DOHH2 (cell line): ENCODE results near the gene CHMP6.

Experiments
- H3F3A ChIP-seq: fragments of 200-600 bp; sonication (generic), shearing (Covaris generic); 2 replicates; pipeline ENCODE4 v1.6.0; 2016; ENCODE audit warnings: antibody characterized with exemption, mild to moderate bottlenecking; ENCODE audit not compliant: control insufficient read depth, insufficient read depth
- H3K27ac ChIP-seq: fragments of 200-600 bp; sonication (generic); 2 replicates; pipeline ENCODE4 v1.5.1; 2014; ENCODE audit warnings: low read depth, mild to moderate bottlenecking, low read length, moderate library complexity
- H3K27me3 ChIP-seq: fragments of 200-600 bp; sonication (generic); 2 replicates; pipeline ENCODE4 v1.6.1; 2014; ENCODE audit warnings: mild to moderate bottlenecking, low read length, mixed read lengths; ENCODE audit not compliant: control insufficient read depth
- H3K36me3 ChIP-seq: fragments of 200-600 bp; sonication (generic); 2 replicates; pipeline ENCODE4 v1.6.1; 2014; ENCODE audit warnings: mild to moderate bottlenecking, low read length, moderate library complexity, mixed read lengths; ENCODE audit not compliant: control insufficient read depth
- H3K4me1 ChIP-seq: fragments of 200-600 bp; sonication (generic); 2 replicates; pipeline ENCODE4 v1.6.1; 2014; ENCODE audit warnings: mild to moderate bottlenecking, low read length, mixed read lengths; ENCODE audit not compliant: control insufficient read depth
- H3K4me2 ChIP-seq: fragments of 200-600 bp; sonication (generic); 2 replicates; pipeline ENCODE4 v1.6.0; 2014; ENCODE audit warnings: mild to moderate bottlenecking, low read length, moderate library complexity
- H3K4me3 ChIP-seq: fragments of 200-600 bp; sonication (generic); 2 replicates; pipeline ENCODE4 v1.5.1; 2014; ENCODE audit warnings: mild to moderate bottlenecking, low read length, mixed read lengths
- H3K79me2 ChIP-seq: fragments of 200-600 bp; sonication (generic); 2 replicates; pipeline ENCODE4 v1.6.1; 2014; ENCODE audit warnings: mild to moderate bottlenecking, low read length, mixed read lengths; ENCODE audit not compliant: control insufficient read depth
- H3K9me2 ChIP-seq: fragments of 200-600 bp; sonication (generic); replicated peaks from 2 replicates; pipeline ENCODE4 v1.6.1; 2014; ENCODE audit warnings: mild to moderate bottlenecking, low read length, mixed read lengths; ENCODE audit not compliant: control insufficient read depth
- H3K9me3 ChIP-seq: fragments of 200-600 bp; sonication (generic); 2 replicates; pipeline ENCODE4 v1.6.1; 2014; ENCODE audit warnings: antibody characterized with exemption, low read length, mixed read lengths; ENCODE audit not compliant: control insufficient read depth, insufficient read depth
- H4K20me1 ChIP-seq: fragments of 200-600 bp; sonication (generic); 2 replicates; pipeline ENCODE4 v1.6.0; 2014; ENCODE audit warnings: low read depth, mild to moderate bottlenecking, antibody characterized with exemption, low read length, moderate library complexity; ENCODE audit not compliant: control insufficient read depth, insufficient read depth
- CTCF ChIP-seq: fragments of 200-600 bp; sonication (generic); IDR thresholded peaks from one replicate; pipeline ENCODE4 v1.5.1; 2014; ENCODE audit warnings: antibody characterized with exemption, mild to moderate bottlenecking, low read depth, low read length; ENCODE audit not compliant: poor library complexity, severe bottlenecking
- EZH2phosphoT487 ChIP-seq: fragments of 200-600 bp; sonication (generic); IDR thresholded peaks from 2 replicates; pipeline ENCODE4 v1.6.1; 2017; ENCODE audit warnings: borderline replicate concordance, mild to moderate bottlenecking, antibody characterized with exemption, low read length, moderate library complexity, mixed read lengths

The CHMP6 gene

GRCh38 chr17:81049372-81049911 lies 57.8 kb downstream of the CHMP6 start:
- Histone ChIP-seq H3K36me3 (no peaks in the 10 kb centered on the region), H3K4me1 (no peaks in the 10 kb centered on the region), H3K27ac (no peak overlapping the region), H3K79me2 (no peaks in the 10 kb centered on the region), H3K9me3 (no peaks in the 10 kb centered on the region), H3F3A (no peaks in the 10 kb centered on the region), H3K9me2 (no peaks in the 10 kb centered on the region), H3K4me2 (no peak overlapping the region), H3K4me3 (no peak overlapping the region), H3K27me3 (no peaks in the 10 kb centered on the region), H4K20me1 (no peaks in the 10 kb centered on the region; the same call in 1 of the 2 replicates)
- TF ChIP-seq CTCF (no peak), EZH2phosphoT487 (no peak)
